ENCODE measurements around the gene TSR3. TPM values are rescaled to one million over a fixed set of nuclear protein-coding genes. Genes with fewer than 3 reads are reported as not detected.

The TSR3 gene
- total and polyA plus RNA-seq, 11 donors = 46.3 to 108 (median 60.0) TPM

GRCh38 chr16:1345651-1346421 lies 5.8 kb downstream of the TSR3 start:
- 74 to 79% (median 78%) methylated on average over 12 to 31 of the region's 31 CpGs for WGBS, 4 donors

GRCh38 chr16:1345087-1345486 lies 6.6 kb downstream of the TSR3 start:
- intact Hi-C loops (cut with DNase I) = loop anchor here in 1 of 10 donors (5.0 kb wide), 1 partner anchor 38 kb away; the partner anchor contains the start of gene UBE2I
- no peak for DNase-seq
- no peak for ATAC-seq
- TF ChIP-seq CTCF (IDR thresholded peaks at IDR 0.05) = no peak
- H3K36me3 ChIP-seq = peaks cover 0 to 27% (median 20%) of the 10 kb centered on the region in 9 donors
- H3K4me3 ChIP-seq = no peak overlapping the region
- 76 to 80% (median 78%) methylated on average over 1 to 11 of the region's 11 CpGs for WGBS, 4 donors
- no peak overlapping the region for H3K27ac ChIP-seq
- H3K4me1 ChIP-seq = peaks cover 0 to 17% (median 5%) of the 10 kb centered on the region in 12 donors
- no peaks in the 10 kb centered on the region for H3K9me3 ChIP-seq
- H3K27me3 ChIP-seq = no peaks in the 10 kb centered on the region

More at GRCh38 chr16:1345651-1346421, 5.8 kb downstream of the TSR3 start:
- Histone ChIP-seq H3K27ac (no peak overlapping the region), H3K4me1 (peaks cover 0 to 22% (median 10%) of the 10 kb centered on the region in 12 donors), H3K9me3 (no peaks in the 10 kb centered on the region), H3K4me3 (no peak overlapping the region), H3K27me3 (no peaks in the 10 kb centered on the region), H3K36me3 (peaks cover 0 to 32% (median 25%) of the 10 kb centered on the region in 9 donors)
- intact Hi-C loops (cut with DNase I) = loop anchor here in 1 of 10 donors (5.0 kb wide), 1 partner anchor 39 kb away; the partner anchor contains the start of gene UBE2I
- TF ChIP-seq POLR2A (IDR thresholded peaks at IDR 0.05) = no peak
- no peak for TF ChIP-seq CTCF (IDR thresholded peaks at IDR 0.05)
- ATAC-seq = no peak
- no peak for DNase-seq

- 91 to 94% (median 92%) methylated on average over 7 to 14 of the region's 14 CpGs for WGBS, 4 donors
- Histone ChIP-seq H3K36me3 (peaks cover 0 to 23% (median 15%) of the 10 kb centered on the region in 9 donors), H3K27ac (no peak overlapping the region), H3K4me1 (peaks cover 0 to 17% (median 5%) of the 10 kb centered on the region in 12 donors), H3K9me3 (no peaks in the 10 kb centered on the region), H3K27me3 (no peaks in the 10 kb centered on the region), H3K4me3 (no peak overlapping the region)
- intact Hi-C loops (cut with DNase I) = no loop called here
- ATAC-seq = no peak
- no peak for TF ChIP-seq POLR2A (IDR thresholded peaks at IDR 0.05)
- no peak for TF ChIP-seq CTCF (IDR thresholded peaks at IDR 0.05)
- no peak for DNase-seq
Measured at GRCh38 chr16:1344499-1344898, 7.2 kb downstream of the TSR3 start.

- intact Hi-C loops (cut with DNase I) = no loop called here
- ATAC-seq = no peak
- Histone ChIP-seq H3K4me3 (peak overlapping the region in 10 of 12 donors; percentile 24 to 46 (median 34)), H3K36me3 (peaks cover 0 to 14% (median 7%) of the 10 kb centered on the region in 9 donors), H3K27ac (no peak overlapping the region), H3K4me1 (peaks cover 0 to 17% (median 5%) of the 10 kb centered on the region in 12 donors), H3K27me3 (no peaks in the 10 kb centered on the region), H3K9me3 (no peaks in the 10 kb centered on the region)
- WGBS, 4 donors = 64 to 72% (median 70%) methylated on average over 41 to 44 of the region's 44 CpGs
- TF ChIP-seq POLR2A (IDR thresholded peaks at IDR 0.05) = no peak
- no peak for DNase-seq
Measured at GRCh38 chr16:1343428-1344242, 8.0 kb downstream of the TSR3 start.

Measured in heart left ventricle (tissue), 16 donors.